ENCODE measurements around the gene CHCHD6.

The CHCHD6 gene

GRCh38 chr3:126691765-126692164 is 12.3 kb upstream of the CHCHD6 start:
- peaks cover 0 to 11% of the 10 kb centered on the region in 2 donors for H3K27me3 ChIP-seq
- H3K4me1 ChIP-seq: peaks cover 0 to 2% (median 0%) of the 10 kb centered on the region in 4 donors
- no peaks in the 10 kb centered on the region for H3K9me3 ChIP-seq
- no peak for DNase-seq
- H3K27ac ChIP-seq: no peak overlapping the region
- no peaks in the 10 kb centered on the region for H3K36me3 ChIP-seq
- intact Hi-C loops (cut with DNase I; ENCODE audit: low total_unique reads): no loop called here
- no peak overlapping the region for H3K4me3 ChIP-seq
- TF ChIP-seq, protein P1, sequence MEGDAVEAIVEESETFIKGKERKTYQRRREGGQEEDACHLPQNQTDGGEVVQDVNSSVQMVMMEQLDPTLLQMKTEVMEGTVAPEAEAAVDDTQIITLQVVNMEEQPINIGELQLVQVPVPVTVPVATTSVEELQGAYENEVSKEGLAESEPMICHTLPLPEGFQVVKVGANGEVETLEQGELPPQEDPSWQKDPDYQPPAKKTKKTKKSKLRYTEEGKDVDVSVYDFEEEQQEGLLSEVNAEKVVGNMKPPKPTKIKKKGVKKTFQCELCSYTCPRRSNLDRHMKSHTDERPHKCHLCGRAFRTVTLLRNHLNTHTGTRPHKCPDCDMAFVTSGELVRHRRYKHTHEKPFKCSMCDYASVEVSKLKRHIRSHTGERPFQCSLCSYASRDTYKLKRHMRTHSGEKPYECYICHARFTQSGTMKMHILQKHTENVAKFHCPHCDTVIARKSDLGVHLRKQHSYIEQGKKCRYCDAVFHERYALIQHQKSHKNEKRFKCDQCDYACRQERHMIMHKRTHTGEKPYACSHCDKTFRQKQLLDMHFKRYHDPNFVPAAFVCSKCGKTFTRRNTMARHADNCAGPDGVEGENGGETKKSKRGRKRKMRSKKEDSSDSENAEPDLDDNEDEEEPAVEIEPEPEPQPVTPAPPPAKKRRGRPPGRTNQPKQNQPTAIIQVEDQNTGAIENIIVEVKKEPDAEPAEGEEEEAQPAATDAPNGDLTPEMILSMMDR (IDR thresholded peaks at IDR 0.05): no peak

- intact Hi-C loops (cut with DNase I; ENCODE audit: low total_unique reads): no loop called here
- no peak for DNase-seq
- H3K27me3 ChIP-seq: peaks cover 0 to 11% of the 10 kb centered on the region in 2 donors
- TF ChIP-seq, protein P1 (IDR thresholded peaks at IDR 0.05): no peak
- no peaks in the 10 kb centered on the region for H3K9me3 ChIP-seq
- no peak overlapping the region for H3K27ac ChIP-seq
- no peak overlapping the region for H3K4me3 ChIP-seq
- peaks cover 0 to 4% (median 0%) of the 10 kb centered on the region in 4 donors for H3K4me1 ChIP-seq
- H3K36me3 ChIP-seq: no peaks in the 10 kb centered on the region
These were observed 11.2 kb upstream of the CHCHD6 start for GRCh38 chr3:126692858-126693257.

DNA sequence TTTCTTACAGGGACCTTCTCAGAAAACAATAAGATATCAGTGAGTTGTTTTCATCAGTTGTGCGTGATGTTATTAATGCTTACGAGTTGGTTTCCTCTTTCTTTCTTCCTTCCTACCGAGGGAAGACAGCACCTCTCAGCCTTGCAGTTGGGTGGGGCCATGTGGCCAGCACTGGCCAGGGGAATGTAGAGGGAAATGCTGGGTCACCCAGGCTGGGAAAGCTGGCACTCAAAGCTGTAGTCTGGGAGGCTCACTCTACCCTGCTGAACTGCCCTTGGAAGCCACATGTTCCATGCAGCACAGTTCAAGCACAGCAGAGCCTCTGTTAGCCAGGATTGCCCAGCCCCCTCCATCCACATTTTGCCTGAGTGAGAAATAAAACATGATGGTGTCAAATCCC is 10.1 kb upstream of the CHCHD6 start:
- Histone ChIP-seq H3K9me3 (no peaks in the 10 kb centered on the region), H3K27me3 (peaks cover 0 to 11% of the 10 kb centered on the region in 2 donors), H3K27ac (no peak overlapping the region), H3K36me3 (no peaks in the 10 kb centered on the region), H3K4me1 (peaks cover 0 to 4% (median 0%) of the 10 kb centered on the region in 4 donors), H3K4me3 (no peak overlapping the region)
- TF ChIP-seq, protein P1 (IDR thresholded peaks at IDR 0.05): no peak
- no peak for DNase-seq
- intact Hi-C loops (cut with DNase I; ENCODE audit: low total_unique reads): no loop called here

- H3K27ac ChIP-seq: no peak overlapping the region
- no peak for DNase-seq
- H3K4me1 ChIP-seq: peaks cover 0 to 4% (median 0%) of the 10 kb centered on the region in 4 donors
- intact Hi-C loops (cut with DNase I; ENCODE audit: low total_unique reads): no loop called here
- no peaks in the 10 kb centered on the region for H3K36me3 ChIP-seq
- no peaks in the 10 kb centered on the region for H3K9me3 ChIP-seq
- peaks cover 0 to 19% of the 10 kb centered on the region in 2 donors for H3K27me3 ChIP-seq
- TF ChIP-seq, protein P1 (IDR thresholded peaks at IDR 0.05): no peak
- H3K4me3 ChIP-seq: no peak overlapping the region
These were observed 7.3 kb upstream of the CHCHD6 start for GRCh38 chr3:126696701-126697267.

GRCh38 chr3:126699011-126699410 is 5.0 kb upstream of the CHCHD6 start:
- peaks cover 0 to 9% (median 5%) of the 10 kb centered on the region in 4 donors for H3K4me1 ChIP-seq
- no peak overlapping the region for H3K27ac ChIP-seq
- TF ChIP-seq, protein P1 (IDR thresholded peaks at IDR 0.05): no peak
- H3K36me3 ChIP-seq: no peaks in the 10 kb centered on the region
- no peak for DNase-seq
- H3K27me3 ChIP-seq: peaks cover 0 to 16% of the 10 kb centered on the region in 2 donors
- no peaks in the 10 kb centered on the region for H3K9me3 ChIP-seq
- no peak overlapping the region for H3K4me3 ChIP-seq
- intact Hi-C loops (cut with DNase I; ENCODE audit: low total_unique reads): no loop called here
